ENCODE results near the gene LMF1.
"Not testable (repeated sequence)": the region's sequence is repeated elsewhere in the genome, so short reads cannot be mapped to it uniquely, and the experiment has no call there.

The LMF1 gene

GRCh38 chr16:896261-897199 lies 74.3 kb downstream of the LMF1 start:
- DNase-seq (ENCODE audit: low read depth, low spot score), result no peak

GRCh38 chr16:895371-895770 lies 75.4 kb downstream of the LMF1 start:
- DNase-seq (ENCODE audit: low read depth, low spot score), result no peak

GRCh38 chr16:894841-895240 lies 75.9 kb downstream of the LMF1 start:
- DNase-seq (ENCODE audit: low read depth, low spot score), result no peak

GRCh38 chr16:894136-894535 lies 76.6 kb downstream of the LMF1 start:
- no peak for DNase-seq (ENCODE audit: low read depth, low spot score)

- DNase-seq (ENCODE audit: low read depth, low spot score), result no peak
Observed at GRCh38 chr16:893360-893759, 77.4 kb downstream of the LMF1 start.

- DNase-seq (ENCODE audit: low read depth, low spot score), result peak; percentile 21
Observed at GRCh38 chr16:892536-893255, 78.1 kb downstream of the LMF1 start.

- DNase-seq (ENCODE audit: low read depth, low spot score), result no peak
Observed at GRCh38 chr16:892006-892405, 78.8 kb downstream of the LMF1 start.

GRCh38 chr16:891353-891740 lies 79.4 kb downstream of the LMF1 start:
- DNase-seq (ENCODE audit: low read depth, low spot score), result no peak

GRCh38 chr16:890716-891352 lies 80.0 kb downstream of the LMF1 start:
- no peak for DNase-seq (ENCODE audit: low read depth, low spot score)

GRCh38 chr16:890217-890616 lies 80.6 kb downstream of the LMF1 start:
- DNase-seq (ENCODE audit: low read depth, low spot score), result no peak

- no peak for DNase-seq (ENCODE audit: low read depth, low spot score)
Observed at GRCh38 chr16:889586-889985, 81.2 kb downstream of the LMF1 start.

- DNase-seq (ENCODE audit: low read depth, low spot score), result no peak
Observed at GRCh38 chr16:888901-889570, 81.7 kb downstream of the LMF1 start.

- not testable (repeated sequence) for DNase-seq (ENCODE audit: low read depth, low spot score)
Observed at GRCh38 chr16:888456-888855, 82.3 kb downstream of the LMF1 start.

GRCh38 chr16:887846-888245 lies 82.9 kb downstream of the LMF1 start:
- DNase-seq (ENCODE audit: low read depth, low spot score), result no peak

GRCh38 chr16:886802-887731 lies 83.7 kb downstream of the LMF1 start:
- DNase-seq (ENCODE audit: low read depth, low spot score), result no peak

- DNase-seq (ENCODE audit: low read depth, low spot score), result no peak
Observed at GRCh38 chr16:886084-886543, 84.7 kb downstream of the LMF1 start.

GRCh38 chr16:885391-885790 lies 85.4 kb downstream of the LMF1 start:
- no peak for DNase-seq (ENCODE audit: low read depth, low spot score)

GRCh38 chr16:884232-884631 lies 86.6 kb downstream of the LMF1 start:
- DNase-seq (ENCODE audit: low read depth, low spot score), result no peak

GRCh38 chr16:883781-884180 lies 87.0 kb downstream of the LMF1 start:
- DNase-seq (ENCODE audit: low read depth, low spot score), result no peak

- no peak for DNase-seq (ENCODE audit: low read depth, low spot score)
Observed at GRCh38 chr16:883340-883739, 87.4 kb downstream of the LMF1 start.

GRCh38 chr16:882671-883070 lies 88.1 kb downstream of the LMF1 start:
- not testable (repeated sequence) for DNase-seq (ENCODE audit: low read depth, low spot score)

Measured in astrocyte of the hippocampus (primary cell).